ENCODE measurements around the gene C16orf92.
"Not testable (repeated sequence)": the region's sequence is repeated elsewhere in the genome, so short reads cannot be mapped to it uniquely, and the experiment has no call there.

Gene C16orf92

GRCh38 chr16:30027588-30028437 is 4.8 kb downstream of the C16orf92 start:
- no peak for DNase-seq (ENCODE audit: low spot score)

GRCh38 chr16:30028438-30029076 is 5.6 kb downstream of the C16orf92 start:
- DNase-seq (ENCODE audit: low spot score) = no peak

- no peak for DNase-seq (ENCODE audit: low spot score)
Measured at GRCh38 chr16:30030011-30030685, 7.2 kb downstream of the C16orf92 start.

- no peak for DNase-seq (ENCODE audit: low spot score)
Measured at GRCh38 chr16:30030841-30031413, 7.9 kb downstream of the C16orf92 start, which contains the start of gene TLCD3B. Gene TLCD3B (minus strand): TSS chr16:30031271. CDS start chr16:30030527, 744 bp downstream.

GRCh38 chr16:30031477-30031918 is 8.5 kb downstream of the C16orf92 start:
- no peak for DNase-seq (ENCODE audit: low spot score)

GRCh38 chr16:30032083-30032819 is 9.3 kb downstream of the C16orf92 start:
- DNase-seq (ENCODE audit: low spot score) = peak; percentile 78

GRCh38 chr16:30033270-30033669 is 10.3 kb downstream of the C16orf92 start:
- DNase-seq (ENCODE audit: low spot score) = no peak

GRCh38 chr16:30040221-30040620 is 17.2 kb downstream of the C16orf92 start:
- DNase-seq (ENCODE audit: low spot score) = no peak

GRCh38 chr16:30040690-30041089 is 17.7 kb downstream of the C16orf92 start:
- DNase-seq (ENCODE audit: low spot score) = not testable (repeated sequence)

- DNase-seq (ENCODE audit: low spot score) = no peak
Measured at GRCh38 chr16:30041841-30042240, 18.8 kb downstream of the C16orf92 start.

- DNase-seq (ENCODE audit: low spot score) = no peak
Measured at GRCh38 chr16:30046178-30046577, 23.2 kb downstream of the C16orf92 start.

- DNase-seq (ENCODE audit: low spot score) = no peak
Measured at GRCh38 chr16:30046588-30046987, 23.6 kb downstream of the C16orf92 start.

- no peak for DNase-seq (ENCODE audit: low spot score)
Measured at GRCh38 chr16:30049871-30050270, 26.9 kb downstream of the C16orf92 start.

- DNase-seq (ENCODE audit: low spot score) = no peak
Measured at GRCh38 chr16:30051518-30051917, 28.5 kb downstream of the C16orf92 start.

GRCh38 chr16:30052671-30053372 is 29.8 kb downstream of the C16orf92 start:
- DNase-seq (ENCODE audit: low spot score) = peak; percentile 91

GRCh38 chr16:30053376-30054015 is 30.5 kb downstream of the C16orf92 start:
- DNase-seq (ENCODE audit: low spot score) = no peak

GRCh38 chr16:30054451-30054850 is 31.5 kb downstream of the C16orf92 start:
- DNase-seq (ENCODE audit: low spot score) = no peak

GRCh38 chr16:30054959-30055553 is 32.1 kb downstream of the C16orf92 start:
- DNase-seq (ENCODE audit: low spot score) = peak; percentile 94

- DNase-seq (ENCODE audit: low spot score) = no peak
Measured at GRCh38 chr16:30060346-30060745, 37.3 kb downstream of the C16orf92 start.
